ENCODE results near the gene RPS3.

DNA sequence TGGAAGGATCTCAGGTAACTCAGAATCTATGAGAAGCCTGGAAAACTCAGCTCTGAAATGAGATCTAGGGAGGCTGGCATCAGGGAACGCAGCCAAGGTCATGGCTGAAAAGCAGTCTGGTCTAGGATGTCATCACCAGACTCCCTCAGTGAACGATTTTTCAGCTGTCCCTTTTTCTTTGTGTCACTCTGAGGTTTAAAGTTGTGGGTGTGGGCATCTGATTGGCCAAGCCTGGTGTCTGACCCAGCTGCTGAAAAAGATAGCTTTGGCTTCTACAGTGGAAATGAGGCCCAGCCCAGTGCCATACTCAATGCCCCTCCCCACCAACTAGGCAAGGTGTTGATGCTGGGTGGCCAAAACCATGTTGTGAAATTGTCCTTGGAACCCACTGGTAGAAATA, 14.5 kb downstream of the RPS3 start:
- TF ChIP-seq, protein P1, sequence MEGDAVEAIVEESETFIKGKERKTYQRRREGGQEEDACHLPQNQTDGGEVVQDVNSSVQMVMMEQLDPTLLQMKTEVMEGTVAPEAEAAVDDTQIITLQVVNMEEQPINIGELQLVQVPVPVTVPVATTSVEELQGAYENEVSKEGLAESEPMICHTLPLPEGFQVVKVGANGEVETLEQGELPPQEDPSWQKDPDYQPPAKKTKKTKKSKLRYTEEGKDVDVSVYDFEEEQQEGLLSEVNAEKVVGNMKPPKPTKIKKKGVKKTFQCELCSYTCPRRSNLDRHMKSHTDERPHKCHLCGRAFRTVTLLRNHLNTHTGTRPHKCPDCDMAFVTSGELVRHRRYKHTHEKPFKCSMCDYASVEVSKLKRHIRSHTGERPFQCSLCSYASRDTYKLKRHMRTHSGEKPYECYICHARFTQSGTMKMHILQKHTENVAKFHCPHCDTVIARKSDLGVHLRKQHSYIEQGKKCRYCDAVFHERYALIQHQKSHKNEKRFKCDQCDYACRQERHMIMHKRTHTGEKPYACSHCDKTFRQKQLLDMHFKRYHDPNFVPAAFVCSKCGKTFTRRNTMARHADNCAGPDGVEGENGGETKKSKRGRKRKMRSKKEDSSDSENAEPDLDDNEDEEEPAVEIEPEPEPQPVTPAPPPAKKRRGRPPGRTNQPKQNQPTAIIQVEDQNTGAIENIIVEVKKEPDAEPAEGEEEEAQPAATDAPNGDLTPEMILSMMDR (IDR thresholded peaks at IDR 0.05): no peak
- TF ChIP-seq EZH2 (IDR thresholded peaks at IDR 0.05; ENCODE audit: borderline replicate concordance, insufficient read depth, low read depth, low read length, poor library complexity, severe bottlenecking): no peak
